ENCODE measurements around the gene TPSAB1.
"Not testable (repeated sequence)": the region's sequence is repeated elsewhere in the genome, so short reads cannot be mapped to it uniquely, and the experiment has no call there.

- not testable (repeated sequence) for TF ChIP-seq EZH2 (IDR thresholded peaks at IDR 0.05; ENCODE audit: low read length, unreplicated experiment); CTCF (conservative IDR thresholded peaks at IDR 0.05; ENCODE audit: low read depth, low read length)
Observed at GRCh38 chr16:1229476-1229875, 11.0 kb upstream of the TPSAB1 start.

Measured in PC-3 (cell line).